GM15510 (cell line): ENCODE measurements around the gene LIN9.

ENCODE experiments used
- POLR2A ChIP-seq: IDR thresholded peaks from 3 replicates; pipeline ENCODE4 v1.6.1; 2011; ENCODE audit warnings: borderline replicate concordance; ENCODE audit not compliant: insufficient read length; ENCODE audit errors: extremely low read depth

The LIN9 gene

DNA sequence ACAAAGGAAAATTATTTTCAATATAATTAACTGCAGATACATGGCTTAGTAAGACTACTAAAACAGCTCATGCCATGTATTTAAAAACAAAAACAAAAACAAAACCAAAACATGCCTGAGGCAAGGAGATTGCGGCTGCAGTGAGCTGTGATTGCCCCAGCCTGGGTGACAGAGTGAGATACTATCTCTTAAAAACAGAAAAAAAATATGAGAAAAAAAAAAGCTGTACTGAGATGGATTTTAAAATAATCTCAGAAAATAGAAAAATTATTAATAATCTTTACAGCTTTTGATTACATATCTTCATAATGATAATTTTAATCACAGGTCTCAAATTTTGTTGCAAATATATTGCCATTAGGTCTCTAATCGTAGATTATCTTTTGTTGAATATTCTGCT is 24.0 kb upstream of the LIN9 start:
- TF ChIP-seq POLR2A: no peak

DNA sequence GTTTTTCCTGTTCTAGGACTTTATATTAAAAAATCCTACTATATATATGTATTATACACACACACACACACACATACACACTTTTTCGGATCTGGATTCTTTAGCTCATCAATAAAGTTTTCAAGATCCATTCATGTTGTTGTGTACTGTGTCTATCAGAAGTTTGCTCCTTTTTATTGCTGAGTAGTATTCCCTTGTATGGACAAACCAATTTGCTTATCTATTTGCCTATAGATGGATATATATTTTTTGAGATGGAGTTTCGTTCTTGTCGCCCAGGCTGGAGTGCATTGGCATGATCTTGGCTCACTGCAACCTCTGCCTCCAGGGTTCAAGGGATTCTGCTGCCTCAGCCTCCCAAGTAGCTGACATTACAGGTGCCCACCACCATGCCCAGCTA is 20.3 kb upstream of the LIN9 start:
- no peak for TF ChIP-seq POLR2A

DNA sequence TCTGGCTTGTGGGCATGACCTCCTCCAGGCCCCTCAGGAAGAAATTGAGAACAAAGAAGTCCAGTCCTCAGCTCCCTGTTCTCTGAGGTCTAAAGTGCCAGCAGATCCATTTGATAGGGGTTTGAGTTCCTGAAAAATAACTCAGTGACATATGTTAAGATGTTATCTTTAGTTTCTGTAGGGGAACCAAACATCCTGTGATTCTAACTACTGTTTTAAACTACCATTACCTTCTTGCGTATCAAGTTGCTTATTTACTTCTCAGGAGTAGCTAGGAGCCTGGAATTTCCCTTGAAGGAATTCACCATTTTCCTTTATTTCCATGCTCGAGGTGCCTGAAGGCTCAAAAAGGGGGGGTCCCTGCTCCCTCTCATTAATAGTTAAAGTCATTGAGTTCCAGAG is 18.8 kb upstream of the LIN9 start:
- TF ChIP-seq POLR2A: no peak

DNA sequence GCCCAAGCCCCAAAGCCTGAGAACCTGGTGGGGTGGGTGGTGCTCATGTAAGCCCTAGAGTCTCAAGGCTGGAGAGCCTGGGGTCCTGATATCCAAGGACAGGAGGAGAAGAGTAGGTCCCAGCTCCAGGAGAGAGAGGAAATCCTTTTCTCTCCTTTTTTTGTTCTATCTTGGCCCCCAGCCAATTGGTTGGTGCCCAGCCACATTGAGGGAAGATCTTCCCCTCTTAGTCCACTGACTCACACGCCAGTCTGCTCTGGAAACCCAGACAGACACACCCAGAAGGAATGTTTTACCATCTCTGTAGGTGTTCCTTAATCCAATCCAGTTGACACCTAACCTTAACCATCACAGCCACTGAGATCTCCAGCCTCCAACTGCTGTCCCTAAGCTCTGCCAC is 16.2 kb upstream of the LIN9 start:
- no peak for TF ChIP-seq POLR2A

DNA sequence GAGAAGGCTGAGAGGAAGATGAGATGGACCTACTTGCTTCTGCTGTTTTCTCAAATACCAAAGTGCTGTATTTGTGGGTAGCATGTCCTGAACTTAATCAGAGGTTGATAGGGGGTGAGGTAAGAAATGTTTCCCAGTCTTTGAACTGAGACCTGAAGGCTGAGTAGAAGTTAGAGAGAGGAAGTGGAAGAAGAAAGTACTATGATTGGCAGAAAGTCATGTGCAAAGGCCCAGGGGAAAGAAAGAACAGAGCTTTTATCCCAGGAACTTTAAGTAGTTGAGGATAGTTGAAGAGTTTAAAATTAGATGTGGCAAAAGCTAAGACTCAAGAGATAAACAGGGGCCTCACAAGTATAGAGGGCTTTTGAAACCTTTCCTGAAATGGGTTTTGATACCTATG is 15.5 kb upstream of the LIN9 start:
- no peak for TF ChIP-seq POLR2A

DNA sequence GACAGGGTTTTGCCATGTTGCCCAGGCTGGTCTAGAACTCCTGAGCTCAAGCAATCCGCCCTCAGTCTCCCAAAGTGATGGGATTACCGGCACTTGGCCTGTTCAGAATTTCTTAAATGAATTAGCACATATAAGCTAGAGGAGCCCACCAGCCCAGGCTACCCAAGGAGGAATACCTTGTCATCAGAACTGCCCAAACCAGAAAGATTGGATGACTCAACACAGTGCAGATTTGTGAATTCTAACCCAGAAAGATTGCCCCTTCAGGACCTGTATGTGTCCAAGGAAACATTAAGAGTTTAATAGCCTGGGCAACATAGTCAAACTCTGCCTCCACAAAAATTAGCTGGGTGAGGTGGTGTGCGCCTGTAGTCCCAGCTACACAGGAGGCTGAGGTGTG is 14.0 kb upstream of the LIN9 start:
- no peak for TF ChIP-seq POLR2A

DNA sequence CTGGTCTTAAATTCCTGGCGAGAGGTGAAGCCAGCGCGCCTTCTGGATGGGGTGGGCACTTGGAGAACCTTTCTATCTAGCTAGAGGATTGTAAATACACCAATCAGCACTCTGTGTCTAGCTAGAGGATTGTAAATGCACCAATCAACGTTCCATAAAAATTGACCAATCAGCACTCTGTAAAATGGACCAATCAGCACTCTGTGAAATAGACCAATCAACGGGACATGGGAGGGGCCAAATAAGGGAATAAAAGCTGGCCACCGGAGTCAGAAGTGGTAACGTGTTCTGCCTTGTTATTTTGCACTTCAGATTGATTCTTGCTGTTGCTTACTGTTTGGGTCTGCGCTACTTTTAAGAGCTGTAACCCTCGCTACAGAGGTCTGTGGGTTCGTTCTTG is 12.0 kb upstream of the LIN9 start:
- no peak for TF ChIP-seq POLR2A

DNA sequence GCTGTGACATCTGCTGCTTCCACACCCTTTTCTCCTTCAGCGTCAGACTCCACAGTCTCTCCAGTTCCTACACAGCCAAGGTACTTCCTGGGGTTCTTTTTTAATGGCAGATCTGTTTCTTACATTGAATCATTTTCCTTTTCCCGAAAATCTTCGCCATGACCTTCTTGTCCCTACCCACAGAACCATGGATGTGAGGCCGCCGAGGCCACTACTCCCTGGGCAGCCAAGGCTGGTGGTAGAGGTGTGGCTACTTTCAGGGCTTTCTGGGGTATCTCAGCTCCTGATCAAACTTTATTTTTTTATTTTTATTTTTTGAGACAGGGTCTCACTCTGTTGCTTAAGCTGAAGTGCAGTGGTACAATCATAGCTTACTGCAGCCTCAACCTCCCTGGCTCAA is 9.5 kb upstream of the LIN9 start:
- no peak for TF ChIP-seq POLR2A

DNA sequence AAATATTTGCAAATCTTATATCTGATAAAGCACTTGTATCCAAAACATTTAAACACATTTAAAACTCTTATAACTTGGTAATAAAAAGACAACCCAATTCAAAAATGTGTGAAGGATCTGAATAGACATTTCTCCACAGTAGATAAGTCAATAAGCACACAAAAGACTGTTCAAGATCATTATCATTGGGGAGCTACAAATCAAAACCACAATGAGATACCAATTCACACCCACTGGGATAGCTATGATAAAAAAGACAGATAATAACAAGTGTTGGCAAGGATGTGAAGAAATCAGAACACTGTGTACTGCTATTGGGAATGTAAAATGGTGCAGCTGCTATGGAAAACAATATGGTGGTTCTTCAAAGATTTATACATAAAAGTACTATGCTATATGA is 5.1 kb upstream of the LIN9 start:
- no peak for TF ChIP-seq POLR2A

DNA sequence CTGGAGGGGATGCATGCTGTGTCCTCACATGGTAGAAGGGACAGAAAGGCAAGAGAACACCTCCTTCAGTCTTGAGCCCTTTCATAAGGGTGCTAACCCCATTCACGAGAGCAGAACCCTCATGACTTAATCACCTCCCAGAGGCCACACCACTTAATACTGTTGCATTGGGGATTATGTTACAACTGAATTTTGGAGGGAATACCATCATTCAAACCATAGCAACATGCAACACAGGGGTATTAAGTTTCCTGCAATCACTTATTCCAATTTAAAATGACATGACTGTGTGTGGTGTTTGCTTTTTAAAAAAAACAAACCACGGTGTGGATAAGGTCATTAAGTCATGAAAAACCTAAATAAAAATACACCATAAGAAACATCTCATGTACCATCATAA is 3.1 kb upstream of the LIN9 start:
- TF ChIP-seq POLR2A: no peak

DNA sequence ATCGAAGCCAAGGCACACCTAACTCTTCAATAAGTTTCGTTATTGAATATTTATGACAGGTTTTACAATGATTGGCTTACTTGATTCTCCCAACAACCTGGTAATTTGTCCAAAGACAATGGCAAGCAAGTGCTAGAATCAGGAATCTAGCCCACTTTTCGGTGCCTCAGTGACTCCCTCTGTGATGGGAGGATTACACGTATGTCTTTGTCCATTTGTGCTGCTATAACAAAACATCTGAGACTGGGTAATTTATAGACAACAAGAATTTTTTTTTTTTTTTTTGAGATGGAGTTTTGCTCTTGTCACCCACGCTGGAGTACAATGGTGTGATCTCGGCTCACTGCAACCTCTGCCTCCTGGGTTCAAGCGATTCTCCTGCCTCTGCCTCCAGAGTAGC is 2.4 kb upstream of the LIN9 start:
- no peak for TF ChIP-seq POLR2A

DNA sequence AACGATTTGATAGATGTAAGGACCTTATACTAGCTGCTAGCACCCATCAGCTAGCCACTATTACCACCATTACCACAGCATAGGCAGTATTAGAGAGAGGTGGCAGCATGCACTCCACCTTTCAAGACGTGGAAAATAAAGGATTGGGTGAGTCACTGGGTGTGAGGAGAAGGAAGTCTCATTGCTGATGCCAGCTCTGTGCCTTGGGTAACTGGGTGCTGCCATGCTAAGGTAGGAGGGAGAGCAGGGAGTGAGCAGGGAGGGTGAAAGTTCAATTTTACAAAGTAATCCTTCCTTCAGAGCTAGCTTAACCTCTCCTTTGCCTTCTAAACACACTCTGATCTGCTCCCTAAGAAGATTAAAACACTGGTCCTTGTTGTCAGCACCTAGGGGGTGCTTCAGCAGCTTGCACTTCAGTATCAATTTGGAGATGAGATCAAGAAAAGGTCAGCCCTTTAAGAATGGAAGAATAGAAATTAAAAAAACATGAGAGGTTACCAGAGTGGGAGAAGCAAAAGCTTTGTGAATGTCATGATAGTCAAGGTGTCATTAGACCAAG is 1.8 kb upstream of the LIN9 start:
- no peak for TF ChIP-seq POLR2A

DNA sequence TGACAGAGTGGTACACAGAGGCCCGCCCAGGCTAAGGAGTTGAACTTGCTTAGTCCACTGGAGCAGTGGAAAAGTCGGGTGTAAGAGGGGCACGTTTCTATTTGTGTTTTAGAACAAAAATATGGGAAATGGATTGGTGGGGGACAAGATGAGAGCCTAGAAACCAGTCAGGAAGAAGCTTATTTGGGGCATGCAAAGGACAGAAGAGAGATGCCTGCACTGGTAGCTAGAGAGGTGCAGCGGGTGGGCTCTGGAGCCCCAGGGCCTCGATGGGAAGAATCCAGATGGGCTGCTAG is 1.2 kb upstream of the LIN9 start:
- no peak for TF ChIP-seq POLR2A

DNA sequence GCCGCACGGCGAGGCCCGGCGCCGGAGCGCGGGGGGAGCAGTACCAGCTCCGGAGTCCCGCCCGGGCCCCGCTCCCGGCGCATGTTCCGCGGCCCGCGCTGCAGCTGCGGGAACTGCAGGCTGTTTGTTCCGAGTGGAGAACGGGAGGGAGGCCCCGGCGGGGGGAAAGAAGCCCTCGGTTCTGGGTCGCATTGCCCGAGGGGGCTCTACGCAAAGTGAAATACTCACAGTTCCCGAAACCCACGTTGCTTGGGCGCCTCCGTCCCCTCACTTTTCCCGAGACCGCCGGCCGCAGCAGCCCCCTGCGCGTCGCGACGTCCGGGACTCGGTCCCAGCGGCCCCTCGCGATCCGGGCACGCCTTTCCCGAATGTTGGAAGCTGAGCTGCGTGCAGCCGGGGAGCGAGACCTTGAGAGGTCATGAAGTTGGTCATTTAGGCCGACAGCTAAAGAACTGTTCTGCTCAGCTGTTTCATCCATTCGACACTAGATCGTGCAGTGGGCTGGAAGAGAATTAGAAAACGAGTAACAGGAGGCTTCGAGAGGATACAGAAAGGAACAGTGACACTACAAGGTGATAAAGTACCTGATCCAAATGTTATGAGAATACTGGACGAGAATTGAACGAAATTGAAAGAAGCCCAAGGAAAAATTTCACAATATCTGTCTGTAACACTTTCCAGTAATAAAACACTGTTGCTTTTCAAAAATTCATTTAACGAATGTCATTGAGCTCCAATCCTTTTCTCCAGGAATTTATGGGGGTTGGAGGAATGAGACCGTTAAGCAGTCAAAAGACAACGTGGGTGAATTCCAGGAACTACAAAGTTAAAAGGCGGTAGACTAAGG is 657 bp upstream of the LIN9 start:
- TF ChIP-seq POLR2A: no peak

DNA sequence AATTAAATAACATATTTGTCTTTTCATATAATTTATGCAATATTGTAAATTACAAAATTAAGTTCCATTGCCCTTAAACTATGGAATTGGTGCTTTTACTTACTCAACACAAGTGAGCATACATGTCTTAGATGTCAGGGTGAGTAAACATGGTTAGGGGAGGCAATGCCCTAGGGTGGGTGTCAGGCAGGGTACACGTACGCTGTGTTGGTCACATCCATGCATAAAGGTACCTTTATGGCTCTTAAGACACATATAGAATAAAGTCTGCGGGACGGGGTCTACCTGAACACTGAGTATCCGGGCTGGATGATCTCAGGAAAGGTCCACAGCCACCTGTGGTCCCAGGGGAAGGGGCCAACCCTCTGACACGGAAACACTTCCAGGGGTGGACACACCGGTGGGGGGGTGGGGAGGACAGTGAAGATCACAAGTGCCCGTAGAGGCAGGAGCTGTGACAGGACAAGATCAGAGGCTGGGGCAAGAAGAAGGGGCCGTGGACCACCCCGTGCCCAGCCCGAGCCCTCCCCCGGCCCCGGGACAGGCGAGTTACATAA is 720 bp downstream of the LIN9 start:
- no peak for TF ChIP-seq POLR2A

DNA sequence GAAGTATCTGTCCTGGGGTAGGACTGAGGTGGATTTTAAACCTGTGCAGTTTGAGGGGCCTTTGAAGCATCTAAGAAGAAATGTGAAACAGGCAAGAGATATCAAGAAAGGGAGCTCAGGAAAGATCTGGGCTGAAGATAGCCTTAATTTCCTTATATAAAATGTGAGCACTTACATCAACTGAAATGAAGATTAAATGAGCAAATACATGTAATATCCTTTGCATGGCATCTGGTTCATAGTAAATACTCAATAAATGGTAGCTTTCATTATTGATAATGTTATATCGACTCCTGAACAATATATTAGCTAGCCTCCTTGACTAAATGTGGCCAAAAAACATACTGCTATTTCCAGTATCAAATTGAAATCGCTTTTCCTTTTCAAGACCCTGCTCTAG is 2.5 kb downstream of the LIN9 start:
- no peak for TF ChIP-seq POLR2A
